ENCODE results near the gene COLEC12. TPM values are rescaled to one million over a fixed set of nuclear protein-coding genes. Genes with fewer than 3 reads are reported as not detected.

COLEC12 gene
- total RNA-seq, 1 donor from 2014 or later = 9.9 TPM

GRCh38 chr18:378079-378478, 122.4 kb downstream of the COLEC12 start:
- ATAC-seq (peak; percentile 56), DNase-seq (ENCODE audit: missing footprints) (no peak)
- intact Hi-C loops (cut with DNase I) = no loop called here

GRCh38 chr18:377088-377487, 123.4 kb downstream of the COLEC12 start:
- intact Hi-C loops (cut with DNase I) = no loop called here
- no peak for ATAC-seq
- no peak for DNase-seq (ENCODE audit: missing footprints)

GRCh38 chr18:376311-376710, 124.2 kb downstream of the COLEC12 start:
- no peak for DNase-seq (ENCODE audit: missing footprints)
- intact Hi-C loops (cut with DNase I) = no loop called here
- ATAC-seq = peak; percentile 66

GRCh38 chr18:374721-375168, 125.8 kb downstream of the COLEC12 start:
- intact Hi-C loops (cut with DNase I) = no loop called here
- ATAC-seq (peak; percentile 53), DNase-seq (ENCODE audit: missing footprints) (no peak)

GRCh38 chr18:373780-374179, 126.7 kb downstream of the COLEC12 start:
- no peak for DNase-seq (ENCODE audit: missing footprints)
- ATAC-seq = no peak
- intact Hi-C loops (cut with DNase I) = no loop called here

GRCh38 chr18:371609-371982, 128.9 kb downstream of the COLEC12 start:
- ATAC-seq (peak; percentile 58), DNase-seq (ENCODE audit: missing footprints) (no peak)
- intact Hi-C loops (cut with DNase I) = no loop called here

GRCh38 chr18:370751-371608, 129.5 kb downstream of the COLEC12 start:
- ATAC-seq (peak; percentile 38), DNase-seq (ENCODE audit: missing footprints) (no peak)
- intact Hi-C loops (cut with DNase I) = no loop called here

GRCh38 chr18:369224-370015, 131.1 kb downstream of the COLEC12 start:
- no peak for ATAC-seq
- intact Hi-C loops (cut with DNase I) = no loop called here
- no peak for DNase-seq (ENCODE audit: missing footprints)

- intact Hi-C loops (cut with DNase I) = no loop called here
- no peak for ATAC-seq
- no peak for DNase-seq (ENCODE audit: missing footprints)
Measured at GRCh38 chr18:366466-367061, 133.9 kb downstream of the COLEC12 start.

- no peak for DNase-seq (ENCODE audit: missing footprints)
- no peak for ATAC-seq
- intact Hi-C loops (cut with DNase I) = no loop called here
Measured at GRCh38 chr18:365651-366050, 134.8 kb downstream of the COLEC12 start.

- DNase-seq (ENCODE audit: missing footprints) (no peak), ATAC-seq (no peak)
- intact Hi-C loops (cut with DNase I) = no loop called here
Measured at GRCh38 chr18:364256-364826, 136.2 kb downstream of the COLEC12 start.

GRCh38 chr18:363301-364085, 137.0 kb downstream of the COLEC12 start:
- no peak for DNase-seq (ENCODE audit: missing footprints)
- no peak for ATAC-seq
- intact Hi-C loops (cut with DNase I) = no loop called here

GRCh38 chr18:362311-363290, 137.9 kb downstream of the COLEC12 start:
- no peak for ATAC-seq
- intact Hi-C loops (cut with DNase I) = no loop called here
- no peak for DNase-seq (ENCODE audit: missing footprints)

GRCh38 chr18:361941-362310, 138.6 kb downstream of the COLEC12 start:
- intact Hi-C loops (cut with DNase I) = no loop called here
- DNase-seq (ENCODE audit: missing footprints) (peak; percentile 73), ATAC-seq (peak; percentile 47)

- no peak for ATAC-seq
- DNase-seq (ENCODE audit: missing footprints) = no peak
- intact Hi-C loops (cut with DNase I) = no loop called here
Measured at GRCh38 chr18:361100-361732, 139.3 kb downstream of the COLEC12 start.

- ATAC-seq = no peak
- intact Hi-C loops (cut with DNase I) = no loop called here
- no peak for DNase-seq (ENCODE audit: missing footprints)
Measured at GRCh38 chr18:360676-361075, 139.8 kb downstream of the COLEC12 start.

- intact Hi-C loops (cut with DNase I) = no loop called here
- no peak for DNase-seq (ENCODE audit: missing footprints)
- ATAC-seq = no peak
Measured at GRCh38 chr18:356778-357177, 143.7 kb downstream of the COLEC12 start.
